ENCODE results near the gene TGFBR3.

Gene TGFBR3

GRCh38 chr1:91821126-91821868 is 64.7 kb downstream of the TGFBR3 start:
- no peak for DNase-seq

- DNase-seq = no peak
Observed at GRCh38 chr1:91819038-91819788, 66.7 kb downstream of the TGFBR3 start.

DNA sequence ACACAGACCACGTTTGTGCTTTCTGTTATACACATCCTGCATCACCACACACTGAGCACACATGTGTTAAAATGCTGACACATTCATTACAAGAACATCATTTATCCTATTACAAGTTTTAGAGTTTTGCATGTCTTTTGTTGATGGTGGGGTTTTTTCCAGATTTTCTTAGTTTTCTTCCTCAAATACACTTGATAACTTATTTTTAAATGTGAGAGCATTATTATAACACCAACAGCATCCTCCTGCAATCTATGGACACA is 67.3 kb downstream of the TGFBR3 start:
- DNase-seq = no peak

DNA sequence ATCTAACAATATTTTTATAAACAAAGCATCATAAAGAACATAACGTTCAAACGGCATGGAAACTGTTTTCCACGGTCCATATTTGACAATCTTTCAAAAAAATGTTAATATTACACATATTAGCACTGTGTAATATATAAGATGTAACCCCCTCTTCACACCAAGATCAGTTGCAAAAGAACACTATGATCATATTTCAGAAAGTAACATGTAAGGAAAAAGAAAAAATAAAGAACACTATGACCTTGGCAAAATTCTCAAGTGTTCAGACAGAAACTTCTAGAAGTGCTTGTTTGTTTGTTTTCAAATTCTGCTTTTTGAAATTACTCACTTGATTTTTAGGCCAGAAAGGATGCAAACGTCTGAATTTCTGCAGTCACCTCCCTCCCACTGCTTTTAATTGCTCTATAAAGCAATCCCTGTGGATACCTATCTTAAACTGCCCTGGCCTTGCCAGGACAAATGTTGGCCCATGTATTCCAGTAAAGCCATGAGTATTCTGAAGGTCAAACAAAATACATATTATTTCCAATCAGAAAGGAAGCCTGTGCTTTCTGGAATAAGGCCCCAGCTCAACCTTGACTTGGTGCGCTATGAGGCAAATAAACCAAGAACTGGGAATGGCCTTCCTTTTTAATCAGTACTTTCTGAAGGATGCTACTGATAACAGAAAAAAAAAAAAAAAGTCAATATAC is 68.6 kb downstream of the TGFBR3 start:
- DNase-seq = no peak

DNA sequence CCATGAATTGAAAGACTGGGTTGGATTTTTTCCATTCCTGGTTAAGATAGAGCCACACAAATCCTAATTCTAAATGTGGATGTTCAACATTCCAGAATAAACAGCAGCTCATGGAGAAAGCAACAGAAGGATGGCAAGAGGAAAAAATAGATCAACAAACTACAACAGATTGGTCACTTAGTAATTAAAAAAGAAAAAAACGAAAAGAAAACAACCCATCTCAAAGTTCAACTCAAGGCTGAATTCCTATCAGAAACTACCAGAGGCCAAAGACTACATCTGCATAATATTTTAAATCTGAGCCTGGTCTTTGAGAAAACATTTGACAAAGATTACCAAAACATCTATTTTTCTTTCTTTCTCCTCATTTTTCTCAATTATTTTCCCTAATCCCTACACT is 69.9 kb downstream of the TGFBR3 start:
- no peak for DNase-seq

- no peak for DNase-seq
Observed at GRCh38 chr1:91814448-91814847, 71.5 kb downstream of the TGFBR3 start.

- no peak for DNase-seq
Observed at GRCh38 chr1:91813813-91814212, 72.1 kb downstream of the TGFBR3 start.

DNA sequence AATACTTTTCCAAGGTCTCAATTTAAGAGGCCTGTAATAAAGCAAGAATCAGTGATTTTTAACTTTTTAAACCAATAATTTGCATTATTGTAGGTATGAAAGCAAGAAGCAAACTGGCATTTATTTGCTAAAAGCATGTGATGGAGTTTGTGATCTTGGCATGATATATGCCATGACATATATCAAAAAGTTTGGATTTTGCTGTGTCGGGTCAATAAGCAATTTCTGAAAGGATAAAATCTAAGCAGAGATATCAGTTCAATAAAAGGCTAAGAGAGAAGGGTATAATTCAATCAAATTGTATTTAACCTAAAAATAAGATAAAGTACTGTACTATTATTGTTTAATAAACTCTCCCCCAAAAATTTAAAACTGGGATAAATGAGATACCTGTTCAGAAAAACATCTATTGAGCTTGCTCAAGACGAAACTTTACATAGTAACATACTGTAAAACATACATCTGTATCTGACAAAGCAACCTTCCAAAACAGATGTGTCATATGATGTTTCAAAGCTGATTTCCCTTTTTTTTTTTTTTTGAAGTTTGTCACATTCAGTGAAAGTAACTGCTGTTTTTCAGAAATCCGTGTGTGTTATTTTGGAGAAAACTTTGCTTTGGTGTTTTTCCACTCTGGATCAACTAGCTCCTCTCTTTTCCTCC is 74.5 kb downstream of the TGFBR3 start:
- peak in 1 of 3 donors; percentile 19 for DNase-seq

GRCh38 chr1:91809317-91809716 is 76.6 kb downstream of the TGFBR3 start:
- no peak for DNase-seq

DNA sequence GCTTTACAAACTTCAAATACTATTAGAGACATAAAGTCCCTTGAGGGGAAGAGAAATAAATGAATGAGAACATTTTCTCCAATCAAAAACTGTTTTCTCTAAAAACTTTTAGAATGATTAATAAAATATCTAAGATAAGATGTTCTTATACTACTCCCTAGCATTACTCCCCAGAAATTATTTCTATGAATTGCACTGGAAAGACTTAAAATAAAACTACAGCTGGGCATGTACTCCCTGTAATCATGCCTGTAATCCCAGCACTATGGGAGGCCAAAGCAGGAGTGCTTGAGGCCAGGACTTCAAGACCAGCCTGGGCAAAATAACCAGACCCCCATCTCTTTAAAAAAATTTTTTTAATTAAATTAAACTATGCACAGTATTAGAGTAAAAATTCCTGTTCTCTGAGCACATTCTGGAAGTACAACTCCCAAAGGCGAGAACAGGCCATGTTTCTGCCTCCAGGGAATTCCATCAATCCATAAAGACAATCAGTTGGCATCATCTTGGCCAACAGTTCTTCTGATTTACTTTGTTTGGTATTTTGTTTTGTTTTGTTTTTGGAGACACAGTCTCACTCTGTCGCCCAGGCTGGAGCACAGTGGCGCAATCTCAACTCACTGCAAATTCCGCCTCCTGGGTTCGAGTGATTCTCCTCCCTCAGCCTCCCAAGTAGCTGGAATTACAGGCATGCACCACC is 77.9 kb downstream of the TGFBR3 start:
- no peak for DNase-seq

- DNase-seq = no peak
Observed at GRCh38 chr1:91806769-91807700, 78.9 kb downstream of the TGFBR3 start.

GRCh38 chr1:91806181-91806768 is 79.7 kb downstream of the TGFBR3 start:
- DNase-seq = no peak

GRCh38 chr1:91805311-91805801 is 80.6 kb downstream of the TGFBR3 start:
- DNase-seq = no peak

- DNase-seq = no peak
Observed at GRCh38 chr1:91804546-91805023, 81.4 kb downstream of the TGFBR3 start.

DNA sequence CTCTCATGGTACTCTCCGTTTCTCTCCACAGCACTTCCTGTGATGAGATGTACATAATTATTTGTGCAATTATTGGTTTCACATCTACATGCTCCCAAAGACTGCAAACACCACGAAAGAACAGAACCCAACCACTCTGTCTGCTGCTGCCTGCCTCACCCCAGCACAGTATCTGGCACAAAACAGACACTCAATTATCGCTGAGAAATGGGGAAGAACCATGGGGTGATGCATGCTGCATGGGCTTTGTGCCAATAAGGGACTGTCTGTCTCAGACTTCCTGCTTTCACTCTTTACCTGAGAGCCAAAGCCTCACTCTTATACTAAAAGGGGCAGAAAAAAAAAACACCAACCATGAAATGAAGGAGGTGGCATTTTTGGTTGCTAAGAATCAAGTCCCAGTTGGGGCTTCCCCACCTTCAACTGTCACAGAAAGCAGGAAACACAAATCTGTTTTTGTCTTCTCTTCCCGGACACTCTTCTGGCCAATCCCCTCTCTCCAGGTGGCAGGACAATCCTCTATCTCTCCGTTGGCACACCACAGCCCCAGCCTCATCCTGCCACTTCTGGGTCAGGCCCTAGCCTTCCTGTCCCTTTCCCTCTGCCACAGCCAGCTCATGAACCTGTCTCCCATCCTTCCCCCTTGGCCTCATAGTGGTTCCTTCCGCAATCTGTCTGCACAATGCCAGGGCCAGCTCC is 82.0 kb downstream of the TGFBR3 start:
- DNase-seq = peak; percentile 41 to 56 (median 46)

DNA sequence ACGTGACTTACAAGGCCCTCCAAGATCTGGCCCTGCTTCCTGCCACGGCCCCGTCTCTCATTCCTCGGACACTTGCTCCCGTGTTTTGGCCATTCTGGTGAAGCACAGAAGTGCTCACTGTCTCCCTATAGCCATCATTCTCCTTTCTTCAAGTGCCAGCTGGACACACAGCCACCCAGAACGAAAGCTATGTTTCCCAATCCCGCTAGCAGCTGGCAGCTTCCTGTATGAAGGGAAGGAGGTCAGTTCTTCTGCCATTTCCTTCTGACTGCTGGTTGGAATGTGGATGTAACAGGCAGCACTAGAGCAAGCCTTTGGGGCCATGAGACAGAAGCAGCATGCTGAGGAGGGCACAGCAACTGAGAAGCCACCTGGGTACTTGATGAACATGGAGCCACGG is 82.8 kb downstream of the TGFBR3 start:
- DNase-seq = no peak

DNA sequence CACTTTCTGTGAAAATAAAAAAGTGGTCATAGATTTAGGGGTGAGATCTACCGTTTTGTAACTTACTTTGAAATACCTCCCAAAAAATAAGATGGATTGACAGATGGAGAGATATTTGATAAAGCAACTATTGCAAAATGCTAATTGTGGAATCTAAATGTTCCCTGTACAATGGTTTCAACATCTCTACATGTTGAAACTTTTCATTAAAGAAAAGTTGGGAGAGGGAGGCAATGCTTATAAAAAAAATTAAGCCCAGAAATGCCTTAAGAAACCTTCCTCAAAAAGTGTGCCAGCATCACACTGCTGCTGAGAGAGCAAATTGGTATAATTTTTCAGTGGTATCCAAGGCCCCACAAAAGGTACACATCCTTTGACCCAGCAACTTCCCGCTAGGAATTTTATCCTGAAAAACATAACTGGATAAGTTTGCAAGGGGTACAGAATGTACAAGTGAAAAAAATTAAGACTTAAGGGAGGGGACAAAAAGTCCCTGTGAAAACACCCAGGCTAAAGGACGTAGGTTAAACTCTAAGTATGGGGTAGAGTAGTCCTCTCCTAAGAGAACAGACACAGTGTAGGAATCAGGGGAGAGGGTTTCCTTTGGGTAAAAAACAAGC is 84.3 kb downstream of the TGFBR3 start:
- no peak for DNase-seq

- no peak for DNase-seq
Observed at GRCh38 chr1:91799863-91800262, 86.1 kb downstream of the TGFBR3 start.

- no peak for DNase-seq
Observed at GRCh38 chr1:91799159-91799558, 86.8 kb downstream of the TGFBR3 start.

- DNase-seq = no peak
Observed at GRCh38 chr1:91798740-91799139, 87.2 kb downstream of the TGFBR3 start.
